WTC11 (cell line): ENCODE data around the gene XPO6. TPM values are rescaled to one million over a fixed set of nuclear protein-coding genes. Genes with fewer than 3 reads are reported as not detected.

ENCODE experiments used
- ATAC-seq: fragments of 200-7000 bp; cut with Tn5 transposase; 2 replicates; pipeline ENCODE4 v1.10.0; 2021; ENCODE audit warnings: mild to moderate bottlenecking, moderate library complexity
- CTCF ChIA-PET: fragments of 300-600 bp; sonication (Branson Sonifier 250); formaldehyde crosslinking; loops from one replicate; lab custom pipeline; 2021; ENCODE audit warnings: antibody characterized with exemption; lab: Charles Lee
- POLR2A ChIA-PET: fragments of 350-600 bp; sonication (Branson Sonifier 250); formaldehyde crosslinking; loops from one replicate; lab custom pipeline; 2021; ENCODE audit warnings: antibody characterized with exemption; lab: Charles Lee
- DNase-seq: peaks from one replicate; pipeline ENCODE4 v3.0.0; 2021; ENCODE audit warnings: low spot score
- H3K27ac Mint-ChIP-seq: 2 replicates; pipeline ENCODE4 v1.8.0; 2021; ENCODE audit warnings: mixed read lengths
- H3K27me3 Mint-ChIP-seq: 2 replicates; pipeline ENCODE4 v1.8.0; 2021; ENCODE audit warnings: low read depth, mild to moderate bottlenecking, moderate library complexity, mixed read lengths
- H3K36me3 Mint-ChIP-seq: 2 replicates; pipeline ENCODE4 v1.8.0; 2021; ENCODE audit warnings: mixed read lengths
- H3K4me1 Mint-ChIP-seq: 2 replicates; pipeline ENCODE4 v1.8.0; 2022; ENCODE audit warnings: mixed read lengths
- H3K4me3 Mint-ChIP-seq: 2 replicates; pipeline ENCODE4 v1.8.0; 2021; ENCODE audit warnings: mild to moderate bottlenecking, moderate library complexity, mixed read lengths
- H3K9me3 Mint-ChIP-seq: 2 replicates; pipeline ENCODE4 v1.8.0; 2021; ENCODE audit warnings: mixed read lengths
- ARID4B ChIP-seq: sonication (generic); formaldehyde crosslinking; IDR thresholded peaks from 2 replicates; pipeline ENCODE4 v1.8.0; 2023; ENCODE audit warnings: missing genetic modification reagents, mild to moderate bottlenecking, borderline replicate concordance
- ATF2 ChIP-seq: sonication (generic); formaldehyde crosslinking; IDR thresholded peaks from 2 replicates; pipeline ENCODE4 v1.8.1; 2022; ENCODE audit warnings: low read depth, missing genetic modification reagents, borderline replicate concordance
- CDX4 ChIP-seq: fragments of 250-450 bp; sonication (Bioruptor Pico); IDR thresholded peaks from 2 replicates; pipeline ENCODE4 v1.9.0; 2021; ENCODE audit warnings: moderate library complexity, mild to moderate bottlenecking, inconsistent platforms, borderline replicate concordance
- CTCF ChIP-seq: fragments of 200-600 bp; IDR thresholded peaks from 2 replicates; pipeline ENCODE4 v1.8.0; 2022; ENCODE audit warnings: antibody characterized with exemption
- ETV6 ChIP-seq: sonication (generic); formaldehyde crosslinking; IDR thresholded peaks from 2 replicates; pipeline ENCODE4 v1.8.1; 2022; ENCODE audit warnings: mild to moderate bottlenecking, missing genetic modification reagents
- GABPB1 ChIP-seq: sonication (generic); formaldehyde crosslinking; IDR thresholded peaks from 2 replicates; pipeline ENCODE4 v1.8.1; 2023; ENCODE audit warnings: mild to moderate bottlenecking, missing genetic modification reagents
- HMGXB4 ChIP-seq: sonication (generic); formaldehyde crosslinking; IDR thresholded peaks from 2 replicates; pipeline ENCODE4 v1.8.1; 2023; ENCODE audit warnings: mild to moderate bottlenecking, moderate library complexity, missing genetic modification reagents
- IRF2 ChIP-seq: sonication (generic); formaldehyde crosslinking; IDR thresholded peaks from 2 replicates; pipeline ENCODE4 v1.8.0; 2022; ENCODE audit warnings: low read depth, missing genetic modification reagents, borderline replicate concordance
- NR3C1 ChIP-seq: sonication (generic); formaldehyde crosslinking; conservative IDR thresholded peaks from 2 replicates; pipeline ENCODE4 v1.8.1; 2023; ENCODE audit warnings: low read depth, mild to moderate bottlenecking, missing genetic modification reagents
- PREB ChIP-seq: sonication (generic); formaldehyde crosslinking; IDR thresholded peaks from 2 replicates; pipeline ENCODE4 v1.8.1; 2022; ENCODE audit warnings: mild to moderate bottlenecking, missing genetic modification reagents, moderate library complexity, borderline replicate concordance
- SMAD4 ChIP-seq: sonication (generic); formaldehyde crosslinking; IDR thresholded peaks from 2 replicates; pipeline ENCODE4 v1.8.0; 2022; ENCODE audit warnings: mild to moderate bottlenecking, missing genetic modification reagents
- SP1 ChIP-seq: sonication (generic); formaldehyde crosslinking; conservative IDR thresholded peaks from 2 replicates; pipeline ENCODE4 v1.8.1; 2022; ENCODE audit warnings: missing genetic modification reagents
- TEAD1 ChIP-seq: sonication (generic); formaldehyde crosslinking; IDR thresholded peaks from 2 replicates; pipeline ENCODE4 v1.8.0; 2022; ENCODE audit warnings: mild to moderate bottlenecking, missing genetic modification reagents
- USF2 ChIP-seq: sonication (generic); formaldehyde crosslinking; IDR thresholded peaks from 2 replicates; pipeline ENCODE4 v1.8.1; 2023; ENCODE audit warnings: mild to moderate bottlenecking, missing genetic modification reagents, moderate library complexity
- ZBTB21 ChIP-seq: sonication (generic); formaldehyde crosslinking; IDR thresholded peaks from 2 replicates; pipeline ENCODE4 v1.8.1; 2023; ENCODE audit warnings: mild to moderate bottlenecking, missing genetic modification reagents, borderline replicate concordance
- ZNF423 ChIP-seq: fragments of 250-450 bp; sonication (Bioruptor Pico); IDR thresholded peaks from 2 replicates; pipeline ENCODE4 v2.1.2; 2022; ENCODE audit warnings: mild to moderate bottlenecking, moderate library complexity
- ZNF512 ChIP-seq: sonication (generic); formaldehyde crosslinking; IDR thresholded peaks from 2 replicates; pipeline ENCODE4 v1.8.1; 2022; ENCODE audit warnings: missing genetic modification reagents, borderline replicate concordance
- total RNA-seq: library from RNA; stranded (reverse); gene quantifications from 3 replicates; pipeline ENCODE4 v1.2.3, GENCODE V29; 2021

Gene XPO6
- total RNA-seq, 1 experiment from 2014 or later = 160 TPM

GRCh38 chr16:28093385-28093725 lies 118.4 kb downstream of the XPO6 start (continued):
- no peak for TF ChIP-seq ATF2 (CRISPR knock-in tag)
- no peak for TF ChIP-seq ARID4B (CRISPR knock-in tag)
- no peak for TF ChIP-seq ZBTB21 (CRISPR knock-in tag)
- TF ChIP-seq ETV6 (CRISPR knock-in tag) = no peak
- TF ChIP-seq, all 79 proteins: peak for 0

- no peaks in the 10 kb centered on the region for H3K27me3 Mint-ChIP-seq
- DNase-seq = no peak
- ChIA-PET POLR2A (no interaction called here), CTCF (interaction anchor here (0.6 to 4.5 kb wide), 10 partner anchors 22 to 1698 kb away, joined by 3 to 53 read pairs (median 4); partner anchors contain the start of gene KIF22)
- peaks cover 8% of the 10 kb centered on the region for H3K36me3 Mint-ChIP-seq
- peak overlapping the region; percentile 34 for H3K4me3 Mint-ChIP-seq
- H3K4me1 Mint-ChIP-seq = peaks cover 35% of the 10 kb centered on the region
- H3K9me3 Mint-ChIP-seq = no peaks in the 10 kb centered on the region
- H3K27ac Mint-ChIP-seq = peak overlapping the region; percentile 96
- TF ChIP-seq SP1 (CRISPR knock-in tag) (no peak), ZNF423 (CRISPR knock-in tag) (peak; percentile 76), HMGXB4 (CRISPR knock-in tag) (no peak)
- peak; percentile 25 for ATAC-seq
Observed at GRCh38 chr16:28092721-28093384, 118.9 kb downstream of the XPO6 start.

GRCh38 chr16:28091656-28092055 lies 120.1 kb downstream of the XPO6 start:
- ATAC-seq (no peak), DNase-seq (no peak)
- H3K9me3 Mint-ChIP-seq = no peaks in the 10 kb centered on the region
- H3K36me3 Mint-ChIP-seq = peaks cover 1% of the 10 kb centered on the region; the same call in 1 of the 2 replicates
- H3K4me3 Mint-ChIP-seq = no peak overlapping the region
- peak overlapping the region; percentile 32; the same call in 1 of the 2 replicates for H3K27ac Mint-ChIP-seq
- POLR2A ChIA-PET = no interaction called here
- H3K4me1 Mint-ChIP-seq = peaks cover 35% of the 10 kb centered on the region
- CTCF ChIA-PET = interaction anchor here (0.5 to 4.5 kb wide), 37 partner anchors 8 to 490 kb away, joined by 3 to 53 read pairs (median 4); partner anchors contain the start of genes GSG1L and SBK1
- no peaks in the 10 kb centered on the region for H3K27me3 Mint-ChIP-seq
- no peak for TF ChIP-seq TEAD1 (CRISPR knock-in tag)
- TF ChIP-seq NR3C1 = no peak
- no peak for TF ChIP-seq USF2 (CRISPR knock-in tag)
- TF ChIP-seq ZNF512 (CRISPR knock-in tag) = no peak
- TF ChIP-seq SMAD4 = no peak
- no peak for TF ChIP-seq CDX4
- TF ChIP-seq PREB = no peak
- no peak for TF ChIP-seq GABPB1 (CRISPR knock-in tag)
- no peak for TF ChIP-seq SP1 (CRISPR knock-in tag)
- TF ChIP-seq IRF2 (CRISPR knock-in tag) = no peak
- no peak for TF ChIP-seq CTCF
